Fibroblast of villous mesenchyme (primary cell): Measurements from ENCODE around the gene TMEM121. TPM values are rescaled to one million over a fixed set of nuclear protein-coding genes. Genes with fewer than 3 reads are reported as not detected.

Experiments used
- DNase-seq: peaks from one replicate; pipeline ENCODE4 v3.0.0-alpha.2; 2010; ENCODE audit warnings: low read depth
- H3K4me3 ChIP-seq: 2 replicates; pipeline ENCODE4 v1.5.1; 2011; ENCODE audit warnings: low read depth, mild to moderate bottlenecking, low read length
- total RNA-seq: library from RNA; depleted of rRNA; stranded (reverse); fragments of >200 nt; gene quantifications from 2 replicates; pipeline ENCODE4 v1.2.3, GENCODE V29; 2012
- TF ChIP-seq, protein P1 (sequence below): IDR thresholded peaks from 2 replicates; pipeline ENCODE4 v1.5.1; 2012; ENCODE audit warnings: low read depth, mild to moderate bottlenecking, low read length; ENCODE audit not compliant: insufficient read depth

The TMEM121 gene
- total RNA-seq, 1 donor, result 5.2 TPM

DNA sequence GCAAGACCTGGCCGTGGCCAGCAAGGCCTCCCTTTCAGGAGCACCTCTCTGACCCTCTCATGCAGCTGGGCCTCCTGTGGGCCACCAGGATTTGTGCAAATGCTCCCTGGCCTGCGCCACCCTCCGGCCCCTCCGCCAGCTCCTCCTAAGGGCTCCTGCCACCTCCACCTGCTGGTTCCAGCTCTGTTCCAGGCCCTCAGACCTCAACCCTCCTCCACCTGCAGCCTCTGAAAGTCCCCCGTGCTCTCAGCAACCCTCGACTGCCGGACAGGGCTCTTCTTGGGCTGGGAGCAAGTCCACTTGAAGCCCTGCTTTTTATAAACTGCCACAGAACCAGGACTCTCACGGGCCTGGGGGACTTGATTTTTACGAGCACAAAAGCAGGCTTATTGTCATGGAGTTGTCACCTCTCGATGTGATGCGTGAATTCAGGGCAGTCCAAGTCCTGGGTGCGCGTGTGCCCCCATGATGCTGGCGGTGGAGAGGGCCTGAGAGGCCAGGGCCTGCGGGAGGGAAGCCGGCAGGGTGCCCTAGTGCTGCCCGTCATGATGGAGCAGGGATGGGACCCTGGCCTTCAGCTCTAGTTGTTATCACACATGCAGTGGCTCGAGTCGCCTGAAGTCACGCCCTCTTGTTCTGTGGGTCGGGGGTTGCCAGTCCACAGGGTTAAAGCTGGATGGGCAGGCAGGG lies 26.2 kb upstream of the TMEM121 start:
- DNase-seq, result no peak
- TF ChIP-seq, protein P1, sequence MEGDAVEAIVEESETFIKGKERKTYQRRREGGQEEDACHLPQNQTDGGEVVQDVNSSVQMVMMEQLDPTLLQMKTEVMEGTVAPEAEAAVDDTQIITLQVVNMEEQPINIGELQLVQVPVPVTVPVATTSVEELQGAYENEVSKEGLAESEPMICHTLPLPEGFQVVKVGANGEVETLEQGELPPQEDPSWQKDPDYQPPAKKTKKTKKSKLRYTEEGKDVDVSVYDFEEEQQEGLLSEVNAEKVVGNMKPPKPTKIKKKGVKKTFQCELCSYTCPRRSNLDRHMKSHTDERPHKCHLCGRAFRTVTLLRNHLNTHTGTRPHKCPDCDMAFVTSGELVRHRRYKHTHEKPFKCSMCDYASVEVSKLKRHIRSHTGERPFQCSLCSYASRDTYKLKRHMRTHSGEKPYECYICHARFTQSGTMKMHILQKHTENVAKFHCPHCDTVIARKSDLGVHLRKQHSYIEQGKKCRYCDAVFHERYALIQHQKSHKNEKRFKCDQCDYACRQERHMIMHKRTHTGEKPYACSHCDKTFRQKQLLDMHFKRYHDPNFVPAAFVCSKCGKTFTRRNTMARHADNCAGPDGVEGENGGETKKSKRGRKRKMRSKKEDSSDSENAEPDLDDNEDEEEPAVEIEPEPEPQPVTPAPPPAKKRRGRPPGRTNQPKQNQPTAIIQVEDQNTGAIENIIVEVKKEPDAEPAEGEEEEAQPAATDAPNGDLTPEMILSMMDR, result no peak
- H3K4me3 ChIP-seq, result no peak overlapping the region

DNA sequence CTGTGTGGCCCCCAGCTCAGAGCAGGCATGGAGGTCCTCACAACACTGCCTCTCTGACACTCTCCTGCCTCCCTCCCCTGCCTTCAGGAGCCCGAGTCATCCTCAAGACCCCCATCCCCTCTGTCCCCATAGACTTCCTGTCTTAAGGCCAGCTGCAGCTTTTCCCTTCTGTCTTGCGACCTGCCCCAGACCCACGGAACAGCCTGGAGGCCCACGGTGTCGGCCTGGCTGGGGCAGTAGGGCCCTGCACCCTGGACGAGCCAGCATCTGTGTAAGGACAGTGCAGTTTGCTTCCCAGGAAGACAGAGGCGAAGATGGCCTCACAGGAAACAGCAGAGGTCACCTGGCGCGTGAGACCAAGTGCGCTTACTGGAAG lies 25.7 kb upstream of the TMEM121 start:
- no peak for DNase-seq
- TF ChIP-seq, protein P1, result no peak
- H3K4me3 ChIP-seq, result no peak overlapping the region

DNA sequence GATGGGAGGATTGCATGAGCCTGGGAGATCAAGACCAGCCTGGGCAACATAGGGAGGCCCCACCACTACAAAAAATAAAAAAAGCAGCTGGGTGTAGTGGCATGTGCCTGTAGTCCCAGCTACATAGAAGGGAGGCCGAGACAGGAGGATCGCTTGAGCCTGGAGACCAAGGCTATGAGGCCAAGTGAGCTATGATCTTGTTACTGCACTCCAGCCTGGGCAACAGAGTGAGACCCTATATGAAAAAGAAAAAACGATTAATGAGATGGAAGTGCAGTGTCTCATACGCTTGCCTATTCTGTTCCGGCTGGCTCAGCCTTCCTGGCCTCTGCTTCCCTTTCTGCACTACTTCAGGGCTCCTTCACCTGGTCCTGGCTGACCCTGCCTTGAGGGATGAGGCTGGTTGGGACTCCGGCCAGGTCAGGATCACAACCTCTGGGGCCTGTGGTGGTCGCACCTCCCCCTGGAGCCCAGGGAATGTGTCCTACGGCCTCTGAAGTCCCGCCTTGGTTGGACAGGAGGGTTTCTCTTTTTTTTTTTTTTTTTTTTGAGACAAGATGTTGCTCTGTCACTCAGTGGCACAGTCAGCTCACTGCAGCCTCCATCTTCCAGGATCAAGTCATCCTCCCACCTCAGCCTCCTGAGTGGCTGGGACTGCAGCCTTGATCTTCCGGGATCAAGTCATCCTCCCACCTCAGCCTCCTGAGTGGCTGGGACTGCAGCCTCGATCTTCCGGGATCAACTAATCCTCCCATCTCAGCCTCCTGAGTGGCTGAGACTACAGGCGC lies 24.7 kb upstream of the TMEM121 start:
- TF ChIP-seq, protein P1, result no peak
- H3K4me3 ChIP-seq, result no peak overlapping the region
- no peak for DNase-seq

DNA sequence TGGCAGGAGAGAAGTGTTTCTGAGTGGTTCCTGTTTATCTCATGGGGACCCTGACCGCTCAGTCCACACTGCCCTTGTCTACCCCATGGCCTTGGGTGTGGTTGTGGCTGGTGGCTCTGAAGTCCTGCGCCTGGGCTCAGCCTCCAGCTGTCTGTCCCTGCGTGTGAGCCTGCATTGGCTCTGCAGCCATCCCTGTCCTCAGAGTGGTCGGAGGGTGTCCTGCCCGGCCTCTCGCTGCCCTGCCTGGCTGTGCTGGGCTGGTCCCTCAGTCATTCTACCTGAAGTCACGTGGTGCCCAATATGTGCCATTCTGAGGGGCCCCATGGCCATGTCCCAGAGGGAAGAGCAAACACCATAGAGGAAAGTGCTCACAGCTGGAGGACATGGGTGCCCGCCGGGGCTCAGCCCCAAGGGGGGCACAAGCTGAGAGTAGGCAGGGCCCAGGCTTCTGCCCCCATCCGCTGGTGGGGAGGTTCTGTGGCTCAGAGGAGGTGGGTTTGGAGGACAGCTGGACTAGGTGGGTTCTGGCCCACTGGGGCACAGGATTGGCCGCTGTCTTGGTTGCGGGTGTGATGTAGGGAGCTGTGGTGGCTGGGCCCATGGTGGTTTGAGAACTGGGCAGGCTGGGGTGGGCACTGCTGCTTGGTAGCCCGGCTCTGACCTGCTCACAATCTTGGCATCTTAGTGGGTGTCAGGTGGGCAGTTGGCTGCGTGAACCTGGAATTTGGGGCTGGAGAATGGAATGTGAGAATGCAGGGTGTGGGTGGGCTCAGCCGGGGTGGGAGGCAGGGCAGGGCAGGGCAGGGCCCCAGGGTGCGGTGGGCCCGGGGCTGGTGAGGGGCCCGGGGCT lies 23.7 kb upstream of the TMEM121 start:
- TF ChIP-seq, protein P1, result no peak
- no peak for DNase-seq
- no peak overlapping the region for H3K4me3 ChIP-seq

DNA sequence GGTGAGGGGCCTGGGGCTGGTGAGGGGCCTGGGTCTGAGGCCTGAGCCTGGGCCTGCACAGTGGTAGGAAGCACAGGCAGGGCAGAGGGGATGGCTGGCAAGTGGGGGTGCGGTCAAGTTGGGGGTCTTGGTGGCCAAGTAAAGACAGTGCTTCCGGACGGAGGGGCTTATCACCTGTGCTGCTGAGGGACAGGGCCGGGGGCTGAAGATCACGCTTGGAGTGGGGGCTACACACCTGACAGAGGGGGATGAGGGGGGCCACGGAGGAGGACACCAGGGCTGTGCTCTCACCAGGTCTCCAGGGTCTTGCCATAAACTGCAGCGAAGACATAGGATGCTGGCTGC lies 23.1 kb upstream of the TMEM121 start:
- no peak overlapping the region for H3K4me3 ChIP-seq
- TF ChIP-seq, protein P1, result no peak
- DNase-seq, result no peak

DNA sequence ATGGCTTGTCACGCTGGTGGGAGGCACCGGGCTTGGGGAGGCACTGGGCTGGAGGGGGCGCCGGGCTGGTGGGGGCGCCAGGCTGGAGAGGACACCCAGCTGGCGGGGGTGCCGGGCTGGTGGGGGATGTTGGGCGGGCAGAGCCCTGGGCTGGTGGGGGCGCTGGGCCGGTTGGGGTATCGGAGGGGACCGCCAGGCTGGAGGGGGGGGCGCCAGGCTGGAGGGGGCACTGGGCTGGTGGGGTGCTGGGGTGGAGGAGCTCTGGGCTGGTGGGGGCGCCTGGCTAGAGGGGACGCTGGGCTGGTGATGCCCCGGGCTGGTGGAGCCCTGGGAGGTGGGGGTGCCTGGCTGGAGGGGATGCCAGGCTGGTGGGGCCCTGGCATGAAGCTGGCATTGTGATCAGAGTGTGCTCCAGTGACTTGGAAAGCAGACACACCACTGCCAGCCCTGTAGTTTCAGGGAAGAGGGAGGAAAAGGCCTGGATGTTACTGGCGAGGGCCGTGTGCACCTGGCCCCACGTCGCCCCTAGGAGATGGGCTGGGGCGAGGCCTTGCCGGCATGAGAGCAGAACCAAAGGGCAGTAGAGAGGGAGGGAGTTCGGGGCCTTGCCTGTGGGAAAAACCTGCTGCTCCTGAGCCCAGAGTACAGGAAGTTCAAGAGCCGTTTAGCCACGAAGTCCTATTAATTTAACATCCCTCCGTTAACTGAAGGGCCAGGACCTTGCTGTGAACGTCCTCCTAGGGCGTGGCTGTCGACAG lies 22.3 kb upstream of the TMEM121 start:
- no peak for DNase-seq
- H3K4me3 ChIP-seq, result no peak overlapping the region
- TF ChIP-seq, protein P1, result no peak
